Renal pelvis (tissue), 4 donors: ENCODE results near the gene CDK5RAP3. TPM values are rescaled to one million over a fixed set of nuclear protein-coding genes. Genes with fewer than 3 reads are reported as not detected.
"Not testable (repeated sequence)": the region's sequence is repeated elsewhere in the genome, so short reads cannot be mapped to it uniquely, and the experiment has no call there.

Experiments used
- DNase-seq: peaks from one replicate; pipeline ENCODE4 v3.0.0-alpha.2; 2013
- polyA plus RNA-seq, 3 donors: library from polyadenylated mRNA; unstranded; fragments of 120-200 nt; gene quantifications; one replicate each; pipeline ENCODE4 v1.2.1, GENCODE V29; 2013; ENCODE audit not compliant: insufficient read length in 3 of 3

The CDK5RAP3 gene
- polyA plus RNA-seq, 3 donors, result 152 to 194 (median 178) TPM

DNA sequence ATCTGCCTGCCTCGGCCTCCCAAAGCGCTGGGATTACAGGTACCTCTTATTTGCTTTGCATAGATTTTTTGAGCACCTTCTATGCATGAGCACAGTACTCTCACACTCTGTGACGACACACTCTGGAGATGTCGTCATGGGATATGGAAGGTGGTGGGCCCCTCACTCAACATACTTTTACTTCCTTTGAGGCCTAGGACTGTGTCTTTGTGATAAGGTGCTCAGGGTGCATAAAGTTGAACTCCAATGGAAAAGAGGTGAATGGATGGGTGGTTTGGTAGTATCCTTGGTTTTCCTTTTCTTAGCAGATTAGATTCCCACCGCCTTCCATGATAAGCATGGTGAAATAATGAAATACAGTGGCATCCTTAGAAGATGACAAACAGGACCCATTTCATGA is 6.1 kb upstream of the CDK5RAP3 start:
- no peak for DNase-seq

DNA sequence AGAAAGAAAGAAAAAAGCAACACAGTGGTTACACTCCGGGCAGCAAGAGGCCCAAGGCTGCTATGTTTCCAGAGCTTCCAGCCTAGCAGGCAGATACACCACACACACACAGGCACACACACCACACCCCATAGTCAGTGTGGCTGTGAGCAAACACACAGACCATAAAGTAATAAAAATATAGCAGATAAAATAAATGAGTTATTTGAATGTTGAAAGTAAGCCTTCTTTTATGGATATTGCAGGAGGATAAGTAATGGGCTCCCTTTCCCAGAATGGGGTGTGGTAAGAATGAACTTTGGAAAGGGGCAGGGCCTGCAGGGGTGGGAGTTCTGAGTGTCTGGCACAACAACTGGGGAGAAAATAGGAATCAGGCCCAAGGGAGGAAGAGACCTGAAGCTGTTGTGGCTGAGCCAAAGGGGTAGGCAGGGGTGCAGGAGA is 4.8 kb upstream of the CDK5RAP3 start:
- no peak for DNase-seq

DNA sequence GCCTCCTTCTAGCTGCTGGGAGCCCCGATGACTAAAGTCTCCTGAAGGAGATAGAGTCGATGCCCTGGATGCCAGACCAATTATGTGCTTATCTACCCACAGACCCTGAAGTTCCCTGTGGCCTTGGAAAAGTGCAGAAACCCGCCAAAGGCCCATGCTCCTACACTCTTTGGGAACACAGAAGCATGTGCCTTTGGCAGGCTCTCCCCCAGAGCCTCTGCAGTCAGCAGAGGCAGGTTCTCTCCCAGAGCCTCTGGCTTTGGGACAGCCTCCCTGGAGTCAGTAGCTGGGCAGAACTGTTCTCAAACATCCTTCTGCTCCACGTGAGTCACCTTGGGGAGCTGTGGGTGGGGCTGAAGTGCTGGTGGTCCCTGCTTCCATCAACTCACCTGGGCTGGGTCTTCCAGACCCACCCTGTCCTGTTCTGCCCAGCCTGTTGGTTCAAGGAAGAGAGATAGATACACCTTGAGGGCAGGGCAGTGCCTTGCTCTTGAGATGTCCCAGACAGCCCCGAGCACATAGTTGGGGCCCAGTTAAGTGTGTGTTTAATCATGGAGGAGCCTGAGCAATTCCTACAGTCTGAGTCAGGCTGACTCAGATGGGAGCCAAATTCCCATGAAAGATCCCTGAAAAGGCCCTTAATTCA is 3.2 kb upstream of the CDK5RAP3 start:
- no peak for DNase-seq

DNA sequence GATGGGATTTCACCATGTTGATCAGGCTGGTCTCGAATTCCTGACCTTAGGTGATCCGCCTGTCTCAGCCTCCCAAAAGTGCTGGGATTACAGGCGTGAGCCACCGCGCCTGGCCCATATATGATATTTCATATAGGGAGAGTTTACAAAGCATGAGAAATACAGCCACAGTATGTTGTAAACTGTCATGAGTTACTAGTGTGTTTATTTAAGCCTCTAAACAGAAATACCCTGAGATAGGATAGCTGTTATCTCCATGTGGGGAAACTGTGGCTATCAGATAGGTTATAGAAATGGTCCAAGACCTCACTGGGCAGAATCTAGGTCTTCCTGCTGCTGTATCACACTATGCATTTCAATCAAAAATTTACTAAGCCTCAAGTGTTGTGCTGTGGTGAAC is 2.1 kb upstream of the CDK5RAP3 start:
- no peak for DNase-seq

- no peak for DNase-seq
Measured at GRCh38 chr17:47969930-47970724, 786 bp upstream of the CDK5RAP3 start.

- no peak for DNase-seq
Measured at GRCh38 chr17:47973541-47973940, 2.6 kb downstream of the CDK5RAP3 start.

GRCh38 chr17:47975189-47975822 is 4.4 kb downstream of the CDK5RAP3 start:
- DNase-seq, result no peak

DNA sequence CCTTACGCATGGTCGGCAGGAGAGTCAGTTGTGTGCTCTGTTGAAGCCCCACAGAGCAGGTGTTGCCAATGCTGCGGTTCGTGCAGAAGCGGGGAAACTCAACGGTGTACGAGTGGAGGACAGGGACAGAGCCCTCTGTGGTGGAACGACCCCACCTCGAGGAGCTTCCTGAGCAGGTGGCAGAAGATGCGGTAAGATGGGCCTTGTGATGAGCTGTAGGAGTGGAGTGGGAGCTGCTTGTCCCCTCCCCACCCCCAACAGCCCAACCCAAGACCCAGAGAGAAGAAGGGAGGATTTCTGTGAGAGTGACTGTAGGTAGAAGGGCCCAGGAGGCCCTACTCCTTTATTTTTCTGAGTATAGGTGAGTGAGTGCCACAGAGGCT is 4.9 kb downstream of the CDK5RAP3 start:
- DNase-seq, result no peak

GRCh38 chr17:47978324-47978723 is 7.4 kb downstream of the CDK5RAP3 start:
- peak; percentile 51 for DNase-seq

- DNase-seq, result no peak
Measured at GRCh38 chr17:47980541-47980940, 9.6 kb downstream of the CDK5RAP3 start.

GRCh38 chr17:47981462-47981861 is 10.5 kb downstream of the CDK5RAP3 start:
- DNase-seq, result no peak

- no peak for DNase-seq
Measured at GRCh38 chr17:47982091-47982617, 11.2 kb downstream of the CDK5RAP3 start.

DNA sequence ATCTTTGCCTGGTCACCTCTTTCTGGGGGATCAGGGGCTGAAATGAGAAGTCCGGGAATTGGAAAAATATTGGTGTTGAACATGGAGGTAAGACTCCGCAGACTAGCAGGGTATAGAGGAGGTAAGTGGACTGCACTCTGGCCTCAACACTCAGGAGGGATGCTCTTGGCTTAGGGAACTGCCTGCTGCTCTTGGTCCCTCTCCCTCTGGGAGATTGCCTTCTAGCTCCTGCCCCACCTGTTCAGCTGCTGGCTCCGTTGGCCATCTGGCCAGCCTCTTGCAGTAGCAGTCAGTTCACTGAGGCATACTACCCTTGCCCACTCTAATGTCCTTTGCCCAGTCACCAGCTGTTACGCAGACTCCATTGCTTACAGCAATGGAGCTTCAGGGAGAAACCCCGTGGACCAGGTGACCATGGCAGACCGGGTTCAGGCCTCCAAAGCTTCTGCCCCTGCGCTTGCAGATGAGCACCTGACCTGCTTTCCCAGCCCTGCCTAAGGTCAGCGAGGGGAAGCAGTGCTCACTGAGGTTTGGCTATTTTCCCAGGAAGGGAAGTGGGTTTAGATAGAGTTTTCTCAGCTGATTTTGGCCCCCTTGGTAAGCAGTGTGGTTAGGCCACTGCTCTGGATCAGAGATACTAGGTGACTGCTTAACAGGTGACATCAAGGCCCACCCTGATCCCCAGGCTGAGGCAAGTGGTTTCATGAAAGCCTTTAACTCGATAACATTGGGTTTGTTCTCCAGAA is 11.9 kb downstream of the CDK5RAP3 start:
- no peak for DNase-seq

- no peak for DNase-seq
Measured at GRCh38 chr17:47983492-47984223, 12.7 kb downstream of the CDK5RAP3 start.

DNA sequence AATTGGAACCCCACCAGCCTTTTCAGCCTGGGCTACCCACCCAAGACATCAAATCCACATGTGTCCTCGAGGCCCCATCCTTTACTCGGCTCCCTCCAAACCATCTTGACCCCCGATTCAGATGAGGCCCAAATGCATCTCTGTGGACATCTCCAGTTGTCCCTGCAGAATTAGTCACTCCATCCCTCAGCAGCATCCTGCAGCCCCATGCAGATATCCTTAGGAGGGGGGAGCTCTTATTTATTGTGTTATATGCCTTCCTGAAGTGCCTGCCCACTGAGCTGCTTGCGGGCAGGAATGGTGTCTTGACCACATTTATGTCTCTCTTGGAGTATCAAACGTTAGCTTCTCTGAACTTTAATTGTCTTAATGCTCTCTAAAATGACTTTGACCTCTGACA is 15.6 kb downstream of the CDK5RAP3 start:
- no peak for DNase-seq

GRCh38 chr17:47987240-47987835 is 16.4 kb downstream of the CDK5RAP3 start:
- peak; percentile 65 for DNase-seq

GRCh38 chr17:47988445-47988844 is 17.5 kb downstream of the CDK5RAP3 start:
- not testable (repeated sequence) for DNase-seq

DNA sequence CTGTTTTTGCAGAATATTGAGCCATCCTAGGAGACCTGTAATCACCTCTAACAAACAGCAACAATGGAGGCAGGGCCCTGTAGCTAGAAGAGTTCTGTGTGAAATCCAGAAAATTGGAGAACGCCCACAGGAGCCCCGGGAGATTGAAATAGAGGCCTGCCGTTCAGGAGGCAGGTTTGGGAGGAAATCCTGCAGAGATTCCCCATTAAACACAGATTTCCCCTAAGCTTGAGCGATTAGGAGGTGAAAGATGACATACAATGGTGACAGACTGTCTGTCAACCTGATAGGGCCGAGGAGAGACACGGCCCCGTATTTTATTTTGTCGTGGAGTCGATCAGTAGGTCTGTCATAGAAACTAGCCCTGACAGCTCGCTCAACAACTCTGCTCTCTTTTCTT is 18.2 kb downstream of the CDK5RAP3 start:
- no peak for DNase-seq

GRCh38 chr17:47989700-47990099 is 18.8 kb downstream of the CDK5RAP3 start:
- DNase-seq, result no peak

- no peak for DNase-seq
Measured at GRCh38 chr17:47990962-47991731, 20.2 kb downstream of the CDK5RAP3 start.
